ENCODE data around the gene FAM120A.
A peak's percentile ranks its signal among the peaks of the same experiment; 100 is the strongest.

Gene FAM120A

DNA sequence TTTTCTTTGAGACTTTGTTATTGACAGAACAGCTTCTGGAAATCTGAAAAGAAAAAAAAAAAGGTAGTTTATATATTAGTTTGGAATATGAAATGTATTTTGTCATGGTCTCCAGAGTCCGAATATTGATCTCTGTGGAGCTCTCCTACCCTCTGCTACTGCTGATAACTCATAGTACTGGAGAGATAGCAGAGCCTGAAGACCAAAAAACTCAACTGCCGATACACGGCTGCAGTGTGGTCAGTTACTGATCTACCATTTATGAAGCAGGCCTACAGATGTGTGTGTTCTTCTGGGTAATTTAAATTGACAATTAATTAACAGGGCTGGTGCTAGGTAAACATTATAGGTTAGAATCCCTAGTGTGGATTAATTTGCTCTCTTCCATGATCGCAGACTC lies 3.8 kb upstream of the FAM120A start:
- TF ChIP-seq, protein P1, sequence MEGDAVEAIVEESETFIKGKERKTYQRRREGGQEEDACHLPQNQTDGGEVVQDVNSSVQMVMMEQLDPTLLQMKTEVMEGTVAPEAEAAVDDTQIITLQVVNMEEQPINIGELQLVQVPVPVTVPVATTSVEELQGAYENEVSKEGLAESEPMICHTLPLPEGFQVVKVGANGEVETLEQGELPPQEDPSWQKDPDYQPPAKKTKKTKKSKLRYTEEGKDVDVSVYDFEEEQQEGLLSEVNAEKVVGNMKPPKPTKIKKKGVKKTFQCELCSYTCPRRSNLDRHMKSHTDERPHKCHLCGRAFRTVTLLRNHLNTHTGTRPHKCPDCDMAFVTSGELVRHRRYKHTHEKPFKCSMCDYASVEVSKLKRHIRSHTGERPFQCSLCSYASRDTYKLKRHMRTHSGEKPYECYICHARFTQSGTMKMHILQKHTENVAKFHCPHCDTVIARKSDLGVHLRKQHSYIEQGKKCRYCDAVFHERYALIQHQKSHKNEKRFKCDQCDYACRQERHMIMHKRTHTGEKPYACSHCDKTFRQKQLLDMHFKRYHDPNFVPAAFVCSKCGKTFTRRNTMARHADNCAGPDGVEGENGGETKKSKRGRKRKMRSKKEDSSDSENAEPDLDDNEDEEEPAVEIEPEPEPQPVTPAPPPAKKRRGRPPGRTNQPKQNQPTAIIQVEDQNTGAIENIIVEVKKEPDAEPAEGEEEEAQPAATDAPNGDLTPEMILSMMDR (conservative IDR thresholded peaks at IDR 0.05; ENCODE audit: low read length), result no peak
- no peak for DNase-seq (ENCODE audit: low read depth)
- no peak overlapping the region for H3K4me3 ChIP-seq (ENCODE audit: low read length)

DNA sequence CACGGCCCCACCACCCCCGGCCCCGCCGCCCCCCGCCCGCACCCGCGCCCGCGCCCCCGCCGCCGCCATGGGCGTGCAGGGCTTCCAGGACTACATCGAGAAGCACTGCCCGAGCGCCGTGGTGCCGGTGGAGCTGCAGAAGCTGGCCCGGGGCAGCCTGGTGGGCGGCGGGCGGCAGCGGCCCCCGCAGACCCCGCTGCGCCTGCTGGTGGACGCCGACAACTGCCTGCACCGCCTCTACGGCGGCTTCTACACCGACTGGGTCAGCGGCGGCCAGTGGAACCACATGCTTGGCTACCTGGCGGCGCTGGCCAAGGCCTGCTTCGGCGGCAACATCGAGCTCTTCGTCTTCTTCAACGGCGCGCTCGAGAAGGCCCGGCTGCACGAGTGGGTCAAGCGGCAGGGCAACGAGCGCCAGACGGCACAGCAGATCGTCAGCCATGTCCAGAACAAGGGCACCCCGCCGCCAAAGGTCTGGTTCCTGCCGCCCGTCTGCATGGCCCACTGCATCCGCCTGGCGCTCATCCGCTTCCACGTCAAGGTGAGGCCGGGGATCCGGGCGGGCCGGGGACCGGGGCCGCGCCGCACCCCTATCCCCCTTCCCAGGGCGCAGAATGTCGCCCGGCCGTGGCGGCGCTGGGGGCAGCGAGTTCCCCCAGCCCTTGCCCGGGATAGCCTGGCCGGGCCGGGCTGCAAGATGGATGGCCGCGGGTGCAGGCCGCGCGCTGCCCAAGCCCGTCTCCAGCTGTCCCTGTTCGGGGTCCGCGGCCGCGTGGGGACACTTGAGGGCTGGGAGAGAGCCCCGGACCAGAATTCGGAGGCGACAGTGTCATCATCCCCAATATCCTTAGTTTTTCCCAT lies 594 bp downstream of the FAM120A start:
- H3K4me3 ChIP-seq (ENCODE audit: low read length), result peak overlapping the region; percentile 82
- peak; percentile 33 for DNase-seq (ENCODE audit: low read depth)
- TF ChIP-seq, protein P1 (conservative IDR thresholded peaks at IDR 0.05; ENCODE audit: low read length), result no peak

DNA sequence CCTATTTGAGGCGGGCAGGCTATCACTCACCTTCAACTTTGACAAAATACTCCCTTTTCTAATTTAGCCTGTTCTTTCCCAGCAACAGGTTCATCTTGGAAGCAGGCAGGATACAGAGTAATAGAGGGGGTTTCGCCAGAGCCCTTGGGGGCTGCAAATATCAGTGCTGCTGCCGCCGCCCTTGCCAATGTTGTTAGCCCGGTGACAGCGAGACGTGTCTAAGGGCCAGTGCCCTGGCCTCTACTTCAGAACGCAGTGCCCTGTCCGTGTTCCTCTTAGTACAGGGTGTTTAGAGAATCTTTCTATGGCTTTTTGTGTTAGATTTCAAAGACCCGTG lies 1.2 kb downstream of the FAM120A start:
- H3K4me3 ChIP-seq (ENCODE audit: low read length), result peak overlapping the region; percentile 82
- no peak for DNase-seq (ENCODE audit: low read depth)
- TF ChIP-seq, protein P1 (conservative IDR thresholded peaks at IDR 0.05; ENCODE audit: low read length), result no peak

DNA sequence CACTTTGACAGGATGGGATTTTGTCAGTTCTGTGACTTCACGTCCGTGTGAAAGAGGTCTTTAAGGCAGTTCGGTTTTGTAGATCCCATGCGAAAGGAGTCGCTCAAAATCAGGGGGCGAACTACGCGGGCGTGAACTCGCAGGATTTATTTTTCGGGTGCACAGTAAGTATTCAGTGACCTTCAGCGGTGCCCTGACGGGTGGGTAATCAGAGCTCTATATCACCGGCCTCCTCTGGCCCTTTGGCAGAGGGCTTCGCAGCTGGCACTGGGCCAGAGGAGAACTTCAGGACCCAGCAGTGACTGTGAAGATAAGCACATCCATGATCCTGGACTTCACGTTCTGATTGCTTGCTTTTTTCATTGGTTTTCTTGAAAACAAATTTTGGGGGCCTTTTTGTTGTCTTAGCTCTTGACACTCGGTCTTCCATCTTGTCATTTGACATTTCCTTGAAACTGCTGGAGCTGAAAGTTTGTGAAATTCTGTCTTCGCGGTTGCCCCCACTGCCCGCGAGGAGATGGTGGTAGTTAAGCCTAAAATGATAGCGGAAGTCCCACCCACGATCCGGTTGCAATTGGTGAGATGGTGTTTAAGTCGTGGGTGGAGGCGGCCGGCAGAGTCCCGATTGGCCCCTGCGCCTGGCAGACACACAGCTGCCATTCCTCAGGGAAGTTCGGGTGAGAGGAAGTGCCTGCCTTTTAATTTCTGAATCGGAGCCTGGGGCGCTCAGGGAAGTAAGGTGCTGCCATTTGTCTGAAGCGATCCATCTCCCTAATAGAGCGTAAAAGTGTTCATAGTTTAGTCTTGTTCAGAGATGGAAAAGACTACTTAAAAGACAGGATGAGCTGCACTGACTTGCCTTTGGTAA lies 1.8 kb downstream of the FAM120A start, which contains the start of gene FAM120AOS:
Gene FAM120AOS, minus strand, starts transcription at position 535 of the 868 bp plus-strand sequence. CDS start 872 bp downstream, outside the sequence.
- TF ChIP-seq, protein P1 (conservative IDR thresholded peaks at IDR 0.05; ENCODE audit: low read length), result no peak

DNA sequence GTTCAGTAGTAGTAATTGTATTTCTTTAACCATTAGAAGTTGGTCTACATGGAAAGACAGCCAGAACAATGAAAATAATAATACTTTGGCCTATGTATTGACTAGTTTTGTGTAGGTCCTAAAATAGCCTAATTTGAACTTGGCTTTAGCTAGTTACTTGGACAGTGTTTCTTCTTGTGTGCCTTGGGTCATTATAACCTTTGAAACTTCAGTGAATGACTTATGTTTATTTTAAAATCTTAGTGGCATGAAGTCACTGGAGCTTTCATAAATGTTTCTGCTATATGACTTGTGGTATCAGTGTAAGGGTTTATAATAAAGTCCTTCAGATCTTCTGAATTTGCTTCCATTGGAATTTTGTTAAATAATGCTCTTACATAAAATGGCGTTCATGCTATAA lies 4.5 kb downstream of the FAM120A start:
- H3K4me3 ChIP-seq (ENCODE audit: low read length), result no peak overlapping the region
- TF ChIP-seq, protein P1 (conservative IDR thresholded peaks at IDR 0.05; ENCODE audit: low read length), result no peak
- DNase-seq (ENCODE audit: low read depth), result no peak

More for the DNA sequence above, 1.8 kb downstream of the FAM120A start, which contains the start of gene FAM120AOS:
- peak; percentile 94 for DNase-seq (ENCODE audit: low read depth)
- H3K4me3 ChIP-seq (ENCODE audit: low read length), result peak within 1 kb of the TSS; percentile 82

DNA sequence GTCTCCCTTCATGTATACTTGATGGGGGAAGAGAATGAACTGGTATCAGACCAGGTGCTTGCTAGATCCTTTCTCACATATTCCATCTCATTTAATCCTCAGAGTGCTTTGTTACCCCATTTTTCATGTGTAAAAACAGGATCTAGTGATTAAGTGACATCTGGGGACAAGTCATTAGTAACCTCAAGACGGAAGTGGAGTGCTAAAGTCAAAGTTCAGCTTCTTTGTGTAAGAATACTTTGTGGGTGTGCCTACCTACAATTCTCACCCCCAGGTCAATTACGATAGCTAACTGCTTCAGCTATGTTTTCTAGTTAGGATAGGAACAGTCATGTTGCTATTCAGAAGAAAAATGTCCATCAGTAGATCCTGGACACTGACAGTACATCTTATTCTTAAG lies 5.0 kb downstream of the FAM120A start:
- TF ChIP-seq, protein P1 (conservative IDR thresholded peaks at IDR 0.05; ENCODE audit: low read length), result no peak
- DNase-seq (ENCODE audit: low read depth), result no peak
- no peak overlapping the region for H3K4me3 ChIP-seq (ENCODE audit: low read length)
